Anterior cingulate cortex (tissue), 58 donors: ENCODE data around the gene ZCCHC17.
"Not testable (repeated sequence)": the region's sequence is repeated elsewhere in the genome, so short reads cannot be mapped to it uniquely, and the experiment has no call there.

Experiments
- DNase-seq, 58 donors: peaks; one replicate each; lab custom pipeline; 2025; lab: John Stamatoyannopoulos, UW

ZCCHC17 gene

GRCh38 chr1:31296486-31297276 lies at the start of gene ZCCHC17, which contains the start of gene SNRNP40:
TSS of gene ZCCHC17 (plus strand) at chr1:31297032. CDS start at chr1:31310099, 13,067 bp downstream.
TSS of gene SNRNP40 (minus strand) at chr1:31296788. CDS start at chr1:31296751, 37 bp downstream.
- DNase-seq, result peak; percentile 52 to 99 (median 94)

- no peak for DNase-seq
These were observed 48.6 kb upstream of the ZCCHC17 start for GRCh38 chr1:31248276-31248675.

GRCh38 chr1:31249854-31250253 lies 47.0 kb upstream of the ZCCHC17 start:
- DNase-seq, result peak in 7 of 58 donors; percentile 5 to 32 (median 12)

GRCh38 chr1:31257213-31257612 lies 39.6 kb upstream of the ZCCHC17 start:
- no peak for DNase-seq

GRCh38 chr1:31258581-31258980 lies 38.3 kb upstream of the ZCCHC17 start:
- DNase-seq, result no peak

- no peak for DNase-seq
These were observed 37.1 kb upstream of the ZCCHC17 start for GRCh38 chr1:31259746-31260145.

- DNase-seq, result no peak
These were observed 34.9 kb upstream of the ZCCHC17 start for GRCh38 chr1:31261916-31262315.

- DNase-seq, result not testable (repeated sequence)
These were observed 34.4 kb upstream of the ZCCHC17 start for GRCh38 chr1:31262393-31262792.

GRCh38 chr1:31263408-31263807 lies 33.4 kb upstream of the ZCCHC17 start:
- DNase-seq, result no peak

GRCh38 chr1:31264790-31265386 lies 31.9 kb upstream of the ZCCHC17 start:
- no peak for DNase-seq

- peak in 1 of 58 donors; percentile 2 for DNase-seq
These were observed 30.3 kb upstream of the ZCCHC17 start for GRCh38 chr1:31266547-31266946.

- no peak for DNase-seq
These were observed 24.5 kb upstream of the ZCCHC17 start for GRCh38 chr1:31272369-31272768.

- DNase-seq, result no peak
These were observed 23.2 kb upstream of the ZCCHC17 start for GRCh38 chr1:31273619-31274018.

GRCh38 chr1:31282426-31282825 lies 14.4 kb upstream of the ZCCHC17 start:
- not testable (repeated sequence) for DNase-seq

GRCh38 chr1:31287791-31288190 lies 9.0 kb upstream of the ZCCHC17 start:
- DNase-seq, result not testable (repeated sequence)

- DNase-seq, result no peak
These were observed 7.8 kb upstream of the ZCCHC17 start for GRCh38 chr1:31289021-31289420.

GRCh38 chr1:31295874-31296485 lies 852 bp upstream of the ZCCHC17 start:
- DNase-seq, result no peak

- DNase-seq, result peak in 2 of 58 donors; percentile 2 to 25
These were observed 730 bp downstream of the ZCCHC17 start for GRCh38 chr1:31297277-31298247.

- DNase-seq, result no peak
These were observed 2.5 kb downstream of the ZCCHC17 start for GRCh38 chr1:31299365-31299764.

GRCh38 chr1:31300193-31300592 lies 3.4 kb downstream of the ZCCHC17 start:
- no peak for DNase-seq
